Erythroblast (primary cell): ENCODE data around the gene HDAC11.

Experiments used
- GATA1 ChIP-seq: IDR thresholded peaks from 2 replicates; pipeline ENCODE4 v1.6.1; 2011; ENCODE audit warnings: low read depth, mild to moderate bottlenecking, control low read depth, low read length, moderate library complexity
- POLR2A ChIP-seq: IDR thresholded peaks from 2 replicates; pipeline ENCODE4 v1.6.1; 2011; ENCODE audit warnings: mild to moderate bottlenecking, low read length

DNA sequence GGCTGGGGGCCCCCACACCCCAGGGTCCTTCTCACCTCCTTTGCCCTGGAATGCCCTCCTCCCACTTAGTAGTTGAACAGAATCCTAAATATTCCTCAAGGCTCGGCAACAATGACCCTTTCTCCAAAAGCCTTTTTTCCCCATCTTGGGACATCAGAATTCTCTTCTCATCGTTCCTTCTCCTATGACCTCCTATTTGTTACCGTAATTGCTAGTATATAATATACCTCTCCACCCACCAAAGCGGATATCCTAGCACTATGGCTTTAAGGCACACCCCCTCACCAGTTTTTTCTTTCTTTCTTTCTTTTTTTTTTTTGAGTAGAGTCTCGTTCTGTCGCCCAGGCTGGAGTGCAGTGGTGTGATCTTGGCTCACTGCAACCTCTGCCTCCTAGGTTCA is 16.8 kb downstream of the HDAC11 start:
- TF ChIP-seq POLR2A, result no peak
- no peak for TF ChIP-seq GATA1
